Mesothelial cell of epicardium (in vitro differentiated cells): ENCODE results near the gene AKT1S1. TPM values are rescaled to one million over a fixed set of nuclear protein-coding genes. Genes with fewer than 3 reads are reported as not detected.
A peak's percentile ranks its signal among the peaks of the same experiment; 100 is the strongest.
"Not testable (repeated sequence)": the region's sequence is repeated elsewhere in the genome, so short reads cannot be mapped to it uniquely, and the experiment has no call there.

Experiments
- DNase-seq, 2 experiments: peaks; one replicate each; pipeline ENCODE4 v3.0.0; 2021; ENCODE audit warnings: low spot score in 2 of 2; ENCODE audit not compliant: unreplicated experiment in 2 of 2
- H3K27ac Mint-ChIP-seq: 2 replicates; pipeline ENCODE4 v1.8.0; 2021; ENCODE audit warnings: mixed read lengths
- H3K27me3 Mint-ChIP-seq: 2 replicates; pipeline ENCODE4 v1.8.0; 2021; ENCODE audit warnings: low read depth, mixed read lengths
- H3K36me3 Mint-ChIP-seq: 2 replicates; pipeline ENCODE4 v1.8.0; 2021; ENCODE audit warnings: mixed read lengths
- H3K4me1 Mint-ChIP-seq: 2 replicates; pipeline ENCODE4 v1.8.0; 2021; ENCODE audit warnings: mixed read lengths
- H3K4me3 Mint-ChIP-seq: 2 replicates; pipeline ENCODE4 v1.8.0; 2021; ENCODE audit warnings: mild to moderate bottlenecking, moderate library complexity, mixed read lengths
- H3K9me3 Mint-ChIP-seq: 2 replicates; pipeline ENCODE4 v1.8.0; 2021; ENCODE audit warnings: mixed read lengths
- CTCF ChIP-seq: fragments of 200-600 bp; sonication (generic); IDR thresholded peaks from one replicate; pipeline ENCODE4 v1.5.0; 2021; ENCODE audit warnings: antibody characterized with exemption; ENCODE audit not compliant: unreplicated experiment
- total RNA-seq: library from RNA; stranded (reverse); gene quantifications from 3 replicates; pipeline ENCODE4 v1.2.1, GENCODE V29; 2021

The AKT1S1 gene
- total RNA-seq, result 41.8 to 45.3 TPM (median 42.5 TPM) in 3 replicates

- Mint-ChIP-seq H3K9me3 (no peaks in the 10 kb centered on the region), H3K27ac (no peak within 1 kb of the TSS), H3K27me3 (no peaks in the 10 kb centered on the region), H3K4me3 (no peak within 1 kb of the TSS), H3K4me1 (peaks cover 21% of the 10 kb centered on the region), H3K36me3 (peaks cover 17% of the 10 kb centered on the region)
- peak; percentile 97 to 98 for DNase-seq
- no peak for TF ChIP-seq CTCF
Observed at GRCh38 chr19:49877020-49877878, at the start of gene AKT1S1, which contains the start of gene TBC1D17. Gene AKT1S1, minus strand, starts transcription at chr19:49877355. Its CDS starts 4,060 bp downstream, at chr19:49873295. Gene TBC1D17, plus strand, starts transcription at chr19:49877702. Its CDS starts 22 bp downstream, at chr19:49877724.

GRCh38 chr19:49926515-49926914, 49.4 kb upstream of the AKT1S1 start:
- DNase-seq, result no peak
- no peak for TF ChIP-seq CTCF
- Mint-ChIP-seq H3K9me3 (no peaks in the 10 kb centered on the region), H3K27ac (no peak overlapping the region), H3K27me3 (no peaks in the 10 kb centered on the region), H3K4me1 (peaks cover 22% of the 10 kb centered on the region), H3K36me3 (peaks cover 23% of the 10 kb centered on the region), H3K4me3 (no peak overlapping the region)

- H3K36me3 Mint-ChIP-seq, result peaks cover 21% of the 10 kb centered on the region
- no peak for TF ChIP-seq CTCF
- H3K27ac Mint-ChIP-seq, result no peak overlapping the region
- no peaks in the 10 kb centered on the region for H3K9me3 Mint-ChIP-seq
- H3K27me3 Mint-ChIP-seq, result no peaks in the 10 kb centered on the region
- no peak overlapping the region for H3K4me3 Mint-ChIP-seq
- no peak for DNase-seq
- peaks cover 22% of the 10 kb centered on the region for H3K4me1 Mint-ChIP-seq
Observed at GRCh38 chr19:49925486-49925885, 48.3 kb upstream of the AKT1S1 start.

GRCh38 chr19:49924881-49925210, 47.7 kb upstream of the AKT1S1 start:
- not testable (repeated sequence) for H3K27me3 Mint-ChIP-seq, H3K4me3 Mint-ChIP-seq, H3K27ac Mint-ChIP-seq, H3K9me3 Mint-ChIP-seq, DNase-seq
- Mint-ChIP-seq H3K36me3 (peaks cover 19% of the 10 kb centered on the region), H3K4me1 (peaks cover 19% of the 10 kb centered on the region)

GRCh38 chr19:49924004-49924880, 47.1 kb upstream of the AKT1S1 start:
- Mint-ChIP-seq H3K36me3 (peaks cover 21% of the 10 kb centered on the region), H3K4me3 (no peak overlapping the region), H3K27me3 (no peaks in the 10 kb centered on the region), H3K9me3 (no peaks in the 10 kb centered on the region), H3K4me1 (peaks cover 17% of the 10 kb centered on the region), H3K27ac (no peak overlapping the region)
- no peak for TF ChIP-seq CTCF
- no peak for DNase-seq
